ENCODE measurements around the gene ARHGEF6. TPM values are rescaled to one million over a fixed set of nuclear protein-coding genes. Genes with fewer than 3 reads are reported as not detected.

ARHGEF6 gene
- total RNA-seq, 1 experiment from 2014 or later = 17.8 TPM

- no peak for DNase-seq (ENCODE audit: low read depth)
- in situ Hi-C loops (cut with HindIII; ENCODE audit: low pct_unique_long_range_greater_than_20kb, low sequenced_read_pairs) = no loop called here
Observed at GRCh38 chrX:136761421-136761820, 19.3 kb downstream of the ARHGEF6 start.

DNA sequence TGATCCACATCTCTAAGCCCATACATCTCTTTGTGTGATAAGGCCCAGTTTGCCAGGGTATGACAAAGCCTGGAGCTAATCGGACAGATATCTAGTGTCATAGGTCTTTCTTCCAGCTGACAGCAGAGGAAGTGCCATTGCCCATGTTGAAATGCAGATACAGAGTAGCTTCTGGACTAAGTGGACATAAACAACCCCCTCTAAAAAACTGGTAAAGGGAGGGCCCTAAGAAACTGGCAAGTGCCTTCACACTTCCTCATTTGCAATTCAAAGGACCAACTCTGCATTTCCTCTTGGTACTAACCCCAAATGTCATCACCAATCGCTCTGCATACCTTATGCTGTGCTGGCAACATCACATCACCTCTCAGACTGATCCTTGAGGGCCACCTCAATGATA is 20.8 kb downstream of the ARHGEF6 start:
- in situ Hi-C loops (cut with HindIII; ENCODE audit: low pct_unique_long_range_greater_than_20kb, low sequenced_read_pairs) = no loop called here
- no peak for DNase-seq (ENCODE audit: low read depth)

DNA sequence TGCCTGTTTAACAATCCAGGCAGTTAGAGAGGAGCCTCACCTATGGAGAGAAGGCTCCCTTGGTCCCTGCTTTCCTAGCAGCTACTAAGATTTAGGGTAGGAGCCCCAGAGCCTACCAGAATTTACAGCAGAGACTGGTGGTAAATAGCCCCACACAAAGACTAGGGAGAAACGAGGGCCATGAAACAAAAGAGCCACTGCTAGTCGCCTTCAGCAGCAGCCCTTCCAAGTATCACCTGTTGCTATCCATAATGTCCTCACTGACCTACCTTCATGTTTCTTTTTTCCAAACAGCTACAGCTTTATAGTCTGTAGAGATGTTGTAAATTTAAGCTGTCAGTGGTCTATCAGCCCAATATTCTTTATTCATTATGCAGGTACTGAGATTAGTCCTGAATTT is 25.3 kb downstream of the ARHGEF6 start:
- in situ Hi-C loops (cut with HindIII; ENCODE audit: low pct_unique_long_range_greater_than_20kb, low sequenced_read_pairs) = no loop called here
- no peak for DNase-seq (ENCODE audit: low read depth)

DNA sequence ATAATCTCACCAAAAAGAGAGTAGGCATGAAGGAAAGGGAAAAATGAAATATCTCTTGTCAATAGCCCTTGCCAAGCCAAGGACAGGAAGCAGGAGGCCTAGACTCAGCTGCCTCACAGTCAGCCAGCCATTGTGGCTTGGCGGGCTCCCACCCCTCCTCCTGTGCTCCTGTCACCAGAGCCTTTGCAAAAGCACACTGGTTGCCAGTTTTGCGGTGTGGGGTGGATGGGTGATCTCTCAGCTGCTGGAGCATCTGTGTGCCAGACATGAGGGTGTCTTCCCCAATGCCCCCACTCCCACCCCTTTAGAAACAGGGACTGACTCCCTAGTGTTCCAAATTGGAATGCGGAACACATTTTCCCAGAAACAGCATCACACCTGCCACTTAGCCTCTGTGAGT is 26.1 kb downstream of the ARHGEF6 start:
- no peak for DNase-seq (ENCODE audit: low read depth)
- in situ Hi-C loops (cut with HindIII; ENCODE audit: low pct_unique_long_range_greater_than_20kb, low sequenced_read_pairs) = no loop called here

DNA sequence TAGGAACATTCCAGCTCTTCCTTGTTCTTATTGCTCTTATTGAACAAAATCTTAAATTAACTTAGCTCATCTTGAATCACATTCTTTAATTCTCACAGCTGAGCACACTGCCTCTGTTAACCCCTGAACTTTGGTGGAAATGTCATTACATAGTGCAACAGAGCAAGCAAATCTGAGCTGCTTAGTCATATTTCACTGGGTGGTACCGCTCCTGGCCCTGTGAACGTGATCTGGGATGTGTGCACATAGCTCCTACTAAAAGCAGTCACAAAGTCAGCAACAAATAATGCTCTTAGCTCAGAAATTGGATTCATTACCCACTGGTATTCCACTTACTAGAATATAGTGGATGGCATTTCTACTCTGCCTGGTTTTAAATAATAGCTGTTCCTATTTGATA is 27.9 kb downstream of the ARHGEF6 start:
- DNase-seq (ENCODE audit: low read depth) = peak; percentile 72
- in situ Hi-C loops (cut with HindIII; ENCODE audit: low pct_unique_long_range_greater_than_20kb, low sequenced_read_pairs) = no loop called here

DNA sequence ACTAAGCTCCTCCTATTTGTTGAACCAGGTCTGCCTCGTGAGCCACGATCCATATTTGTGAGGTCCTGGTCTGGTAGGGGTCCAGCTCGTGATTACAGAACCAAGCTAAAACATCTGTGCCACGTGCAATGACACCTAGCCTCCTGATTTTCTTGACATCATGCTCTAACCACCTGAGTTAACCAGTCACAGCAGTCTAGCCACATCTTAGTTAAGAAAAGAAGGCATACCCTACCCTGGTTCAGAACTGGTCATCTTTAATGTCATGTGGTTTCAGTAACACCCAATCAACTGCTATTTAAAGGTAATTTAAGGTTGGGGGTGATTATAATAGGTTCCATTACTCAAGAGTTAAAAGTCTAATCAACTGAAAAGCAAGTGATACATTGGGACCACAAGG is 28.4 kb downstream of the ARHGEF6 start:
- DNase-seq (ENCODE audit: low read depth) = peak; percentile 63
- in situ Hi-C loops (cut with HindIII; ENCODE audit: low pct_unique_long_range_greater_than_20kb, low sequenced_read_pairs) = no loop called here

GRCh38 chrX:136750364-136750763 is 30.4 kb downstream of the ARHGEF6 start:
- in situ Hi-C loops (cut with HindIII; ENCODE audit: low pct_unique_long_range_greater_than_20kb, low sequenced_read_pairs) = no loop called here
- peak; percentile 62 for DNase-seq (ENCODE audit: low read depth)

DNA sequence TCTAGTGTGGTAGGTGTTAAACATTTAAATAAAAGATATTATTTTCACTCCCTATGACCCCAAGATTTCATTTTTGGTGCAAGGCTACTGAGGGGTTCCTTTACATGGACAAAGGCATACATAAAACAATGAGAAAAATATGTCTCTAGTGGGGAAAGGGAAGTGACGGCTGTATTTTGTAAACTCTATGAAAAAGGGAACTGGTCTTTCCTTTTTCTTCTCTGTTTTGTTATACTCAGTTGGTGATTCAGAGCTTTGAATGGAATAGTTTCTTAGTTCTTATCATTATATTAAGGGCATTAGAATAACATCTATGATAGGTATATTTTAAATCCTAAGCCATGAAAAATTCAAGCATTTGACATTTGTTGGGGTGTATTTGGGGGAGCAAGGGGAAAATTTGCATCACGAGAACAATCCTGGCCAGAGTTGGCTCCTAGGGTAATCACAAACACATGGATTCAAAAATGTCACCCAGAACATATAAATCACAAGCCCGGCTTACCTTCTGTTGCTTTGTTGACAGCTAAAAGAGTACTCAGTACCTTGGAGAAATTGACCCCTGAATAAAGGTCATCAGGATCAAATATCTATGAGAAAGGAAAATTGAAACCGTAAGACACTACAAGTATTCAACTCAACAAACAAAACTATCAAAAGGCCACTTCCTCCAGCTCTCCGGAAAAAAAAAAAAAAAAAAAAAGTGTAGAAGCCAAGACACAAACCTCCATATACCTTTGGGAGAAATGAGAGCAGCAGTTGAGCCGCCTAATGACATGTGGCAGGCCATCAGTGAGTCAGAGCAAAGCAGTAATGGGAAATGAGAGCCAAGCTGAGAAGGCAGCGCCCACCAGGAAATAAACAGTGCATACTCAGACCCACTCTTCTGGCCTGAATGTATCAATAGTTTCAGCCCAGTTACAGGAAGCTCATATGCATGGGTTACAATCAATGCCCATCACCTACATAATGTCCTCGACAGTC is 33.4 kb downstream of the ARHGEF6 start:
- peak; percentile 62 for DNase-seq (ENCODE audit: low read depth)
- in situ Hi-C loops (cut with HindIII; ENCODE audit: low pct_unique_long_range_greater_than_20kb, low sequenced_read_pairs) = no loop called here

- DNase-seq (ENCODE audit: low read depth) = no peak
- in situ Hi-C loops (cut with HindIII; ENCODE audit: low pct_unique_long_range_greater_than_20kb, low sequenced_read_pairs) = no loop called here
Observed at GRCh38 chrX:136745215-136746173, 35.2 kb downstream of the ARHGEF6 start.

DNA sequence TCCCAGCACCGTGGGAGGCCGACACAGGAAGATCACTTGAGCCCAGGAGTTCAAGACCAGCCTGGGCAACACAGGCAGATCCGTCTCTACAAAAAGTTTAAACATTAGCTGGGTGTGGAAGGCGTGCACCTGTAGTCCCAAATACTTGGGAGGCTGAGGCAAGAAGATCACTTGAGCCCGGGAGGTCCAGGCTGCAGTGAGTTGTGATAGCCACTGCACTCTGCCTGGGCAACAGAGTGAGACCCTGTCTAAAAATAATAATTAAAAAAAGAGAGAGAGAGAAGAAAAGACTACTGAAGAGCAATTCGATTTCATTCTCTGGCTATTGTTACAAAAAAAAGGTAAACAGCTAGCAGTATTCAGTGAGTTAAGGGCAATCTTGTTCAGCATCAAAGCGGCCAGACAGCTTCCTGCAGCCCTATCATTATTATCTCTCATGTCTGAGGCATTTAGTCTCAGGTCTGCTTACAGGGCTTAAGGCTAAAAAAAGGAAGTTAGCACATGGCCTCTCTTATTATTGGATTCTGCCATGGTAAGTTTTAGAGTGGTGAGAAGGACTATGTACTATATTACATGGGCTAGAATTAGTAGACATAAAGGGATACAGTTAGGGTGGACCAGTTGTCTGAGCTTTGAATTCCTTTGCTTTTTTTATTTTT is 37.9 kb downstream of the ARHGEF6 start:
- in situ Hi-C loops (cut with HindIII; ENCODE audit: low pct_unique_long_range_greater_than_20kb, low sequenced_read_pairs) = no loop called here
- no peak for DNase-seq (ENCODE audit: low read depth)

GRCh38 chrX:136738049-136738729 is 42.5 kb downstream of the ARHGEF6 start:
- in situ Hi-C loops (cut with HindIII; ENCODE audit: low pct_unique_long_range_greater_than_20kb, low sequenced_read_pairs) = no loop called here

DNA sequence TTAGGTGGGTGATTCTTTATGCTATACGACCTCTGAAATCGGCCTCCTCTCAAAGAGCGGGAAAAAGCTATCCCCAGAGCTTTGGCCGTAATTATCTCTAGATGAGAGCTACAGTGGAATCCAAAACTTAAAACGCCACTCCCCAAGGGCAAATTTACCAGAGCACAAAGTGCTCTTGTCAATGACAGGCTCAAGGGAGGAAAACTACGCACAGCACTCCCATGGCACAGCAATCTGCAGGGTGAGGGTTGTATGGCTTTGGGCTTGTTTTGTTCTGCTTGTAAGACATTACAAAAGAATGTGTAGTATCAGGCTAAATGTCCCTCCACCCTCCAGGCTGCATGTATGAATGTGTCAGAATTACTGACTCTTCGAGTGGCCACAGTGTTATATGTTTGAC is 44.0 kb downstream of the ARHGEF6 start:
- in situ Hi-C loops (cut with HindIII; ENCODE audit: low pct_unique_long_range_greater_than_20kb, low sequenced_read_pairs) = no loop called here
- DNase-seq (ENCODE audit: low read depth) = no peak

More at GRCh38 chrX:136738049-136738729, 42.5 kb downstream of the ARHGEF6 start:
- no peak for DNase-seq (ENCODE audit: low read depth)

- no peak for DNase-seq (ENCODE audit: low read depth)
- in situ Hi-C loops (cut with HindIII; ENCODE audit: low pct_unique_long_range_greater_than_20kb, low sequenced_read_pairs) = no loop called here
Observed at GRCh38 chrX:136735601-136736000, 45.1 kb downstream of the ARHGEF6 start.

- no peak for DNase-seq (ENCODE audit: low read depth)
- in situ Hi-C loops (cut with HindIII; ENCODE audit: low pct_unique_long_range_greater_than_20kb, low sequenced_read_pairs) = no loop called here
Observed at GRCh38 chrX:136733613-136734012, 47.1 kb downstream of the ARHGEF6 start.

GRCh38 chrX:136731798-136732197 is 48.9 kb downstream of the ARHGEF6 start:
- in situ Hi-C loops (cut with HindIII; ENCODE audit: low pct_unique_long_range_greater_than_20kb, low sequenced_read_pairs) = no loop called here
- DNase-seq (ENCODE audit: low read depth) = no peak

DNA sequence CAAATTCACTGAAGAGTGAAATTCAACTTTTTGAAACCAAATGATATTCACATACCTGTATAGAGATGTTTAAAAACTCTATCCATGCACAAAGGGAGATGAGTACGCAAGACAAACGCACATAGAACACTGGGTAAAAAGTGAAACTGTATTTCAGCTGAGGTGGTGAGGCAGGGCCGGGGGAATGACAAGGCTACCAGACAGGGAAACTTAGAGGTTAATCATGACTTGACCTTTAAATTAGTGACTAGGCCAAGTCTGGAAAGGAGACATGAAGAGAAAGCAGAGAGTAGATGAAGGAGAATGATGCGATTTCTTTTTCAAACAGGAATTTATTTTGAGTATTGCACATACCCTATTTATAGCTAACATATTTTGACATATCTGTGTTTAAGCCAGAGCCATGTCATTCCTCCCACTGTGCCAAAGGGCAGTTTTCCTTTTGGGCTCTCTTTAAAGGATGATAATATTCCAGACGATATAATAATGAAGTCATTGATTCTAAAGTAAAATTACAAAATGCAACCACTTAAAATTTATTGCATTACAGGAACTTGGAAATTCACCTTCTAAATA is 49.4 kb downstream of the ARHGEF6 start:
- no peak for DNase-seq (ENCODE audit: low read depth)
- in situ Hi-C loops (cut with HindIII; ENCODE audit: low pct_unique_long_range_greater_than_20kb, low sequenced_read_pairs) = no loop called here

GRCh38 chrX:136728393-136728792 is 52.3 kb downstream of the ARHGEF6 start:
- no peak for DNase-seq (ENCODE audit: low read depth)
- in situ Hi-C loops (cut with HindIII; ENCODE audit: low pct_unique_long_range_greater_than_20kb, low sequenced_read_pairs) = no loop called here

Measured in Caki2 (cell line).